Endothelial cell of umbilical vein (primary cell): ENCODE measurements around the gene DOCK1. TPM values are rescaled to one million over a fixed set of nuclear protein-coding genes. Genes with fewer than 3 reads are reported as not detected.

ENCODE experiments used
- BruUV-seq: library from RNA; stranded (reverse); fragments of 400-500 nt; replicated peaks from 2 replicates; lab custom pipeline; 2021; lab: Mats Ljungman, UMichigan
- CTCF ChIA-PET: fragments of 300-600, 350-600 bp; sonication (Branson Sonifier 250); formaldehyde crosslinking; loops from one replicate; lab custom pipeline; 2021; ENCODE audit warnings: antibody characterized with exemption, inconsistent platforms; lab: Charles Lee
- POLR2A ChIA-PET: fragments of 300-600, 350-600 bp; sonication (Branson Sonifier 250); formaldehyde crosslinking; loops from one replicate; lab custom pipeline; 2021; ENCODE audit warnings: antibody characterized with exemption, inconsistent platforms; lab: Charles Lee
- DNase-seq: peaks from one replicate; pipeline ENCODE4 v3.0.0-alpha.2; 2011; ENCODE audit warnings: low read depth, low spot score
- FAIRE-seq: peaks from 2 replicates; lab custom pipeline; 2011; peaks lifted over from hg19 to GRCh38; lab: Jason Lieb, UNC
- H2AFZ ChIP-seq: 2 replicates; pipeline ENCODE4 v1.6.0; 2012; ENCODE audit warnings: low read depth, low read length, control low read depth, inconsistent platforms
- H3K27ac ChIP-seq: 2 replicates; pipeline ENCODE4 v1.5.1; 2011; ENCODE audit warnings: low read depth, mild to moderate bottlenecking, control low read depth, low read length, moderate library complexity; ENCODE audit not compliant: insufficient read depth
- H3K27me3 ChIP-seq, 2 experiments: 2 replicates each; pipeline versions ENCODE4 v1.6.0 to v1.6.1; 2011; ENCODE audit warnings: low read length in 2 of 2, mixed read lengths in 1 of 2; ENCODE audit not compliant: control insufficient read depth in 2 of 2, insufficient read depth in 2 of 2
- H3K36me3 ChIP-seq, 2 experiments: 2 replicates in 1 of 2; 3 replicates in 1 of 2; pipeline ENCODE4 v1.5.1; 2011; ENCODE audit warnings: low read length in 2 of 2, mild to moderate bottlenecking in 1 of 2, moderate library complexity in 1 of 2; ENCODE audit not compliant: control insufficient read depth in 2 of 2, insufficient read depth in 2 of 2; ENCODE audit errors: extremely low read depth in 1 of 2
- H3K4me1 ChIP-seq: 3 replicates; pipeline ENCODE4 v1.5.1; 2011; ENCODE audit warnings: mild to moderate bottlenecking, low read length; ENCODE audit not compliant: control insufficient read depth, insufficient read depth; ENCODE audit errors: extremely low read depth
- H3K4me2 ChIP-seq: 2 replicates; pipeline ENCODE4 v1.6.1; 2011; ENCODE audit warnings: low read length, control low read depth, mixed read lengths; ENCODE audit not compliant: insufficient read depth
- H3K4me3 ChIP-seq, 3 experiments: fragments of 200-600 bp in 1 of 3; sonication (generic), shearing (Covaris generic) in 1 of 3; replicated peaks in 1 of 3; 2 replicates each; pipeline ENCODE4 v1.5.1; 2011 to 2016; ENCODE audit warnings: control low read depth in 3 of 3, low read length in 3 of 3, mild to moderate bottlenecking in 2 of 3, inconsistent platforms in 1 of 3, low read depth in 1 of 3, moderate library complexity in 1 of 3; ENCODE audit not compliant: insufficient read depth in 1 of 3
- H3K79me2 ChIP-seq: 2 replicates; pipeline ENCODE4 v1.6.0; 2012; ENCODE audit warnings: low read length, inconsistent platforms; ENCODE audit not compliant: control insufficient read depth, insufficient read depth
- H3K9ac ChIP-seq: replicated peaks from 2 replicates; pipeline ENCODE3; 2011; ENCODE audit warnings: low read length, control low read depth; ENCODE audit not compliant: insufficient read depth; ENCODE audit errors: extremely low read depth
- H3K9me1 ChIP-seq: replicated peaks from 3 replicates; pipeline ENCODE4 v1.6.0; 2011; ENCODE audit warnings: mild to moderate bottlenecking, low read length; ENCODE audit not compliant: control insufficient read depth, insufficient read depth; ENCODE audit errors: extremely low read depth
- H3K9me3 ChIP-seq: replicated peaks from 2 replicates; pipeline ENCODE4 v1.5.1; 2012; ENCODE audit warnings: low read length, inconsistent platforms; ENCODE audit not compliant: control insufficient read depth, insufficient read depth
- H4K20me1 ChIP-seq: replicated peaks from 2 replicates; pipeline ENCODE3; 2011; ENCODE audit warnings: mild to moderate bottlenecking, low read length; ENCODE audit not compliant: control insufficient read depth, insufficient read depth; ENCODE audit errors: extremely low read depth
- CTCF ChIP-seq, 2 donors: IDR thresholded peaks; 1 replicate in 1 of 2; 2 replicates in 1 of 2; pipeline ENCODE4 v1.5.1; 2011; ENCODE audit warnings: low read length in 2 of 2, mild to moderate bottlenecking in 2 of 2, moderate library complexity in 2 of 2, control low read depth in 1 of 2, inconsistent platforms in 1 of 2, low read depth in 1 of 2; ENCODE audit not compliant: insufficient read depth in 1 of 2; ENCODE audit errors: extremely low read depth in 1 of 2
- EZH2 ChIP-seq: IDR thresholded peaks from 2 replicates; pipeline ENCODE4 v1.6.1; 2012; ENCODE audit warnings: borderline replicate concordance, low read depth, mild to moderate bottlenecking, moderate library complexity, low read length, inconsistent platforms; ENCODE audit not compliant: severe bottlenecking
- FOS ChIP-seq: IDR thresholded peaks from 2 replicates; pipeline ENCODE4 v1.6.1; 2011; ENCODE audit warnings: mild to moderate bottlenecking, low read length, moderate library complexity, borderline replicate concordance; ENCODE audit not compliant: insufficient read depth
- GATA2 ChIP-seq: IDR thresholded peaks from 2 replicates; pipeline ENCODE4 v1.7.0; 2011; ENCODE audit warnings: low read depth, mild to moderate bottlenecking, moderate library complexity, mixed read lengths, low read length; ENCODE audit not compliant: insufficient read length, insufficient read depth
- JUN ChIP-seq: IDR thresholded peaks from 2 replicates; pipeline ENCODE4 v1.6.1; 2011; ENCODE audit warnings: borderline replicate concordance, low read depth; ENCODE audit not compliant: insufficient read length, insufficient read depth
- MAX ChIP-seq: IDR thresholded peaks from 2 replicates; pipeline ENCODE4 v1.6.1; 2011; ENCODE audit not compliant: insufficient read depth, insufficient read length
- MYC ChIP-seq: IDR thresholded peaks from one replicate; pipeline ENCODE4 v1.6.1; 2011; ENCODE audit warnings: mild to moderate bottlenecking, low read depth, low read length
- POLR2A ChIP-seq: IDR thresholded peaks from 2 replicates; pipeline ENCODE4 v1.6.1; 2012; ENCODE audit warnings: low read depth, mild to moderate bottlenecking, control low read depth, low read length
- POLR2AphosphoS5 ChIP-seq: IDR thresholded peaks from 2 replicates; pipeline ENCODE4 v1.6.1; 2012; ENCODE audit warnings: low read depth, mild to moderate bottlenecking, control low read depth, low read length, moderate library complexity; ENCODE audit not compliant: insufficient read depth
- dilution Hi-C: fragments of 300-500 bp; cut with MboI; formaldehyde crosslinking; loops from one replicate; pipeline ENCODE4 v1.15.0; 2019; ENCODE audit warnings: low sequenced_read_pairs; ENCODE audit not compliant: extremely low pct_ligation_motif_present
- intact Hi-C: fragments of 100-400 bp; cut with micrococcal nuclease; formaldehyde crosslinking; loops from one replicate; pipeline ENCODE4 v1.10.0; 2022
- polyA plus RNA-seq, 4 experiments: library from polyadenylated mRNA; depleted of rRNA in 3 of 4; stranded (reverse) in 3 of 4; unstranded in 1 of 4; fragments of >200 nt; gene quantifications; 2 replicates each; pipeline versions ENCODE4 v1.2.1 to v1.2.3, GENCODE V29; 2011 to 2012; ENCODE audit warnings: missing spikeins in 1 of 4
- total RNA-seq: library from RNA; stranded (reverse); gene quantifications from 2 replicates; pipeline ENCODE4 v1.2.3, GENCODE V29; 2021

Gene DOCK1
- total and polyA plus RNA-seq, 2 donors (not counting 3 experiments of a cell fraction or from before 2014, with no cell fraction given), result 22.5 to 83.1 TPM

- Histone ChIP-seq H3K27ac (no peak overlapping the region), H3K9ac (no peak overlapping the region), H3K4me3 (no peak overlapping the region), H3K27me3 (no peaks in the 10 kb centered on the region), H2AFZ (no peak overlapping the region), H3K36me3 (no peaks in the 10 kb centered on the region), H3K79me2 (no peaks in the 10 kb centered on the region), H3K4me1 (no peaks in the 10 kb centered on the region), H3K4me2 (no peak overlapping the region), H4K20me1 (no peaks in the 10 kb centered on the region), H3K9me1 (no peaks in the 10 kb centered on the region), H3K9me3 (no peaks in the 10 kb centered on the region)
- POLR2A ChIA-PET, result no interaction called here
- TF ChIP-seq POLR2A (no peak), FOS (no peak), MYC (no peak), EZH2 (no peak), MAX (no peak), CTCF (IDR thresholded peaks at IDR 0.05; ENCODE audit: extremely low read depth in 1 of 2, insufficient read depth in 1 of 2, low read depth in 1 of 2, low read length in 2 of 2) (no peak), POLR2AphosphoS5 (no peak), GATA2 (no peak), JUN (no peak)
- no TSS peak for BruUV-seq
- FAIRE-seq (no peak), DNase-seq (no peak)
- intact Hi-C loops (no loop called here), dilution Hi-C loops (no loop called here)
- CTCF ChIA-PET, result no interaction called here
Measured at GRCh38 chr10:126877390-126877789, 27.8 kb upstream of the DOCK1 start.
